Measurements from ENCODE around the gene C2CD4D.

C2CD4D gene

DNA sequence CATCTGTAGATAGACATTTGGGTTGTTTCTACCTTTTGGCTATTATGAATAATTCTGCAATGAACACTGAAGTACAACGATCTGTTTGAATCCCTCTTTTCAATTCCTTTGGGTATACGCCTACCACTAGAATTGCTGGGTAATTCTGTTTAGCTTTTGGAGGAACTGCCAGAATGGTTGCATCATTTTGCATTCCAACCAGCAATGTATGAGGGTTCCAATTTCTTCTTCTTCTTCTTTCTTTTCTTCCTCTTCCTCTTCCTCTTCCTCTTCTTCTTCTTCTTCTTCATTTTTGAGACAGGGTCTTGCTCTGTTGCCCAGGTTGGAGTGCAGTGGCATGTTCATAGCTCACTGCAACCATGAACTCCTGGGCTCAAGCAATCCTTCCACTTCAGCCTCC lies 27.7 kb upstream of the C2CD4D start:
- Histone ChIP-seq H2AFZ (ENCODE audit: low read length) (no peak overlapping the region), H3K36me3 (replicated peaks; ENCODE audit: insufficient read depth, low read length) (no peaks in the 10 kb centered on the region), H3K4me2 (ENCODE audit: low read depth, low read length) (no peak overlapping the region), H3K9me2 (replicated peaks; ENCODE audit: insufficient read depth, low read length) (no peaks in the 10 kb centered on the region), H3K9me3 (replicated peaks; ENCODE audit: insufficient read depth, low read length) (no peaks in the 10 kb centered on the region), H3K4me1 (ENCODE audit: low read length) (peaks cover 10% of the 10 kb centered on the region), H3K79me2 (ENCODE audit: low read length) (no peaks in the 10 kb centered on the region), H3K27me3 (replicated peaks; ENCODE audit: insufficient read depth, low read length) (no peaks in the 10 kb centered on the region), H3K27ac (ENCODE audit: low read length) (no peak overlapping the region), H4K20me1 (ENCODE audit: insufficient read depth, low read length) (no peaks in the 10 kb centered on the region), H3K9ac (ENCODE audit: low read length) (no peak overlapping the region), H3F3A (ENCODE audit: insufficient read depth, low read length) (no peaks in the 10 kb centered on the region), H3K4me3 (ENCODE audit: low read length) (no peak overlapping the region)
- no peak for TF ChIP-seq EZH2phosphoT487 (IDR thresholded peaks at IDR 0.05; ENCODE audit: low read length)
- no peak for DNase-seq

DNA sequence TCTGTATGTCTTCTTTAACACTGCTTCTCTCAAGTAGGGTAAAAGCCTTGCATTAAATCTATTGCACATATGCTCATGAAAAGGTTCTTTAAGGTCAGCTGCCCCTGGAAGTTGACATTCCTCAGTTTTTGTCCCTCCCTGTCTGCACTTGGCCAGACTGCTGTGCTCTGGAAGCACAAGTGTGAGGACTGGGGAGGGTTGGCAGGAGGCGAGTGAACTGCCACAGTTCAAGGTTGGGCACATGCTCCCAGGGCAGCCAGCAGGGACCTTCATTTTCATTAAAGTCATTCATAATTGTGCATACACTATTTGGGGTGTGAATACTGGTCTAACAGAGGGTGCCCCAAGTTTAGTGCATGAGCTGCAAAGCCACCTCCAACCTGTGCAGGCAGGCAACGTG lies 24.8 kb upstream of the C2CD4D start:
- no peak overlapping the region for H3K4me3 ChIP-seq (ENCODE audit: low read length)
- no peaks in the 10 kb centered on the region for H3K36me3 ChIP-seq (replicated peaks; ENCODE audit: insufficient read depth, low read length)
- no peak for DNase-seq
- H3K9me2 ChIP-seq (replicated peaks; ENCODE audit: insufficient read depth, low read length) = no peaks in the 10 kb centered on the region
- H3K79me2 ChIP-seq (ENCODE audit: low read length) = no peaks in the 10 kb centered on the region
- H3F3A ChIP-seq (ENCODE audit: insufficient read depth, low read length) = no peaks in the 10 kb centered on the region
- H3K4me2 ChIP-seq (ENCODE audit: low read depth, low read length) = no peak overlapping the region
- H4K20me1 ChIP-seq (ENCODE audit: insufficient read depth, low read length) = no peaks in the 10 kb centered on the region
- no peaks in the 10 kb centered on the region for H3K9me3 ChIP-seq (replicated peaks; ENCODE audit: insufficient read depth, low read length)
- H3K9ac ChIP-seq (ENCODE audit: low read length) = no peak overlapping the region
- peaks cover 11% of the 10 kb centered on the region for H3K4me1 ChIP-seq (ENCODE audit: low read length)
- no peaks in the 10 kb centered on the region for H3K27me3 ChIP-seq (replicated peaks; ENCODE audit: insufficient read depth, low read length)
- TF ChIP-seq EZH2phosphoT487 (IDR thresholded peaks at IDR 0.05; ENCODE audit: low read length) (no peak), EZH2 (optimal IDR thresholded peaks at IDR 0.05; ENCODE audit: low read depth, low read length) (no peak)
- TF ChIP-seq, protein P1, sequence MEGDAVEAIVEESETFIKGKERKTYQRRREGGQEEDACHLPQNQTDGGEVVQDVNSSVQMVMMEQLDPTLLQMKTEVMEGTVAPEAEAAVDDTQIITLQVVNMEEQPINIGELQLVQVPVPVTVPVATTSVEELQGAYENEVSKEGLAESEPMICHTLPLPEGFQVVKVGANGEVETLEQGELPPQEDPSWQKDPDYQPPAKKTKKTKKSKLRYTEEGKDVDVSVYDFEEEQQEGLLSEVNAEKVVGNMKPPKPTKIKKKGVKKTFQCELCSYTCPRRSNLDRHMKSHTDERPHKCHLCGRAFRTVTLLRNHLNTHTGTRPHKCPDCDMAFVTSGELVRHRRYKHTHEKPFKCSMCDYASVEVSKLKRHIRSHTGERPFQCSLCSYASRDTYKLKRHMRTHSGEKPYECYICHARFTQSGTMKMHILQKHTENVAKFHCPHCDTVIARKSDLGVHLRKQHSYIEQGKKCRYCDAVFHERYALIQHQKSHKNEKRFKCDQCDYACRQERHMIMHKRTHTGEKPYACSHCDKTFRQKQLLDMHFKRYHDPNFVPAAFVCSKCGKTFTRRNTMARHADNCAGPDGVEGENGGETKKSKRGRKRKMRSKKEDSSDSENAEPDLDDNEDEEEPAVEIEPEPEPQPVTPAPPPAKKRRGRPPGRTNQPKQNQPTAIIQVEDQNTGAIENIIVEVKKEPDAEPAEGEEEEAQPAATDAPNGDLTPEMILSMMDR (IDR thresholded peaks at IDR 0.05; ENCODE audit: low read length) = no peak
- H3K27ac ChIP-seq (ENCODE audit: low read length) = no peak overlapping the region
- H2AFZ ChIP-seq (ENCODE audit: low read length) = no peak overlapping the region

DNA sequence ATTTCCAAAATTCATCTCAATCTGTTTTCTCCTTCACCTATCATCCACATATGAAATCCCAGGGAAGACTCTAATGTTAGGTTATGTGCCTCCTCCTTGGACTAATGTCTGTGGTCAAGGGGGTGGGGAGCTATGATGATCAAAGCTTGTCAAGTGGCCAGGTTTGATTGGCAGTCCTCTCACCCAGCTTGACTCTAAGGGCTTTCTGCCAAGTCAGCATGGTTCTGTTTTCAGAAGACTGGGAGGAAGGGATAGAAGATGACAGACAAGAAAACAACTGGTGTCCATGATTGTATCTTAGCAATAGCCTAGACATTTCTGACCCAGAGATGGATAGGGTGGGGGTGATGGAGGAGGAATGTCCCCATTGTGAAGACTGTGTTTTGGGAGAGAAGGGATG lies 23.0 kb upstream of the C2CD4D start:
- Histone ChIP-seq H3K4me3 (ENCODE audit: low read length) (no peak overlapping the region), H3K4me1 (ENCODE audit: low read length) (peaks cover 11% of the 10 kb centered on the region), H3K9me3 (replicated peaks; ENCODE audit: insufficient read depth, low read length) (no peaks in the 10 kb centered on the region), H3K27me3 (replicated peaks; ENCODE audit: insufficient read depth, low read length) (no peaks in the 10 kb centered on the region), H4K20me1 (ENCODE audit: insufficient read depth, low read length) (no peaks in the 10 kb centered on the region), H3K4me2 (ENCODE audit: low read depth, low read length) (peak overlapping the region; percentile 38), H3K79me2 (ENCODE audit: low read length) (no peaks in the 10 kb centered on the region), H3K36me3 (replicated peaks; ENCODE audit: insufficient read depth, low read length) (no peaks in the 10 kb centered on the region), H3F3A (ENCODE audit: insufficient read depth, low read length) (no peaks in the 10 kb centered on the region), H3K9me2 (replicated peaks; ENCODE audit: insufficient read depth, low read length) (no peaks in the 10 kb centered on the region), H2AFZ (ENCODE audit: low read length) (peak overlapping the region; percentile 50), H3K9ac (ENCODE audit: low read length) (no peak overlapping the region), H3K27ac (ENCODE audit: low read length) (no peak overlapping the region)
- DNase-seq = peak; percentile 74
- TF ChIP-seq EZH2phosphoT487 (IDR thresholded peaks at IDR 0.05; ENCODE audit: low read length) = no peak
- no peak for TF ChIP-seq EZH2 (optimal IDR thresholded peaks at IDR 0.05; ENCODE audit: low read depth, low read length)
- TF ChIP-seq, protein P1 (IDR thresholded peaks at IDR 0.05; ENCODE audit: low read length) = no peak

DNA sequence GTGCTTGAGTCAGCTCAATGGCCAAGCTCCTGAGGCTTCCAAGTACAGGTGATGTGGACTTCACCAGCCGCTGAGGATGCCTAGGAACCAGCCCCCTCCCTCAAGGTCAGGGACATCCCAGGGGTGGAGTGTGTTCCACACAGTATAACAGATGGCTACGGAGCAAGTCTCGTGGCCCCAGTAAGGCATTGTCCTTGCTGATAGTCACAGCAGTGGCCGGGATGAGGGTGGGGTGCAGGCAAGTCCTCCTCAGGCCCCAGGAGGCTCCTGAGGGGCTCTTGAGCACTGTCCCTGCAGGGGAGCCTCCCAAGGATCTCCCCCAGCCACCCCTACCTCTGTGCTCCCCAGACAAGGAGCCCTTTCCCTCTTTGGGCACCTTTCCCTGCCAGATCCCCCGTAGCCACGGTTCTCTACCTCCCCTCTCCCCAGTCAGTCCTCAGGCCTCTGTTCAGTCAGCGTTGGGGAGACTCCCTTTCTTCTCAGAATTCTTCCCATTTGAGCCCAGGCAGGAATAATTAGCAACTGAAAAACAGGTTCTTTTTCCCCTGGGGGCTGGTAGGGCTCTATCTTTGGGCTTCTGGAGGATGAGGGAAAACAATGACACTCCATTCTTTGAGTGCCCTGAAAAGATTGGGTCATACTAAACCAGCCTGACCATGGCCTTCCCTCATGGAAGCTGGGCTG lies 21.0 kb upstream of the C2CD4D start:
- Histone ChIP-seq H3K27me3 (replicated peaks; ENCODE audit: insufficient read depth, low read length) (no peaks in the 10 kb centered on the region), H3K79me2 (ENCODE audit: low read length) (no peaks in the 10 kb centered on the region), H2AFZ (ENCODE audit: low read length) (no peak overlapping the region), H3K9me3 (replicated peaks; ENCODE audit: insufficient read depth, low read length) (no peaks in the 10 kb centered on the region), H3K36me3 (replicated peaks; ENCODE audit: insufficient read depth, low read length) (no peaks in the 10 kb centered on the region), H3K27ac (ENCODE audit: low read length) (no peak overlapping the region), H3F3A (ENCODE audit: insufficient read depth, low read length) (no peaks in the 10 kb centered on the region), H4K20me1 (ENCODE audit: insufficient read depth, low read length) (no peaks in the 10 kb centered on the region), H3K4me2 (ENCODE audit: low read depth, low read length) (no peak overlapping the region), H3K9ac (ENCODE audit: low read length) (no peak overlapping the region), H3K9me2 (replicated peaks; ENCODE audit: insufficient read depth, low read length) (no peaks in the 10 kb centered on the region), H3K4me3 (ENCODE audit: low read length) (no peak overlapping the region), H3K4me1 (ENCODE audit: low read length) (peaks cover 11% of the 10 kb centered on the region)
- TF ChIP-seq, protein P1 (IDR thresholded peaks at IDR 0.05; ENCODE audit: low read length) = no peak
- TF ChIP-seq EZH2phosphoT487 (IDR thresholded peaks at IDR 0.05; ENCODE audit: low read length) (no peak), EZH2 (optimal IDR thresholded peaks at IDR 0.05; ENCODE audit: low read depth, low read length) (no peak)
- DNase-seq = no peak

All from MM.1S (cell line).